ENCODE data around the gene CLASP1.

The CLASP1 gene

GRCh38 chr2:121596221-121597080 is 52.8 kb downstream of the CLASP1 start:
- peak; percentile 60 for DNase-seq (ENCODE audit: low read depth)
- peak; percentile 53 for TF ChIP-seq CTCF (conservative IDR thresholded peaks at IDR 0.05; ENCODE audit: control insufficient read depth, insufficient read depth, low read depth, low read length)
- H3K4me3 ChIP-seq (ENCODE audit: control insufficient read depth, low read depth, low read length) = no peak overlapping the region

- no peak for TF ChIP-seq CTCF (conservative IDR thresholded peaks at IDR 0.05; ENCODE audit: control insufficient read depth, insufficient read depth, low read depth, low read length)
- DNase-seq (ENCODE audit: low read depth) = no peak
- no peak overlapping the region for H3K4me3 ChIP-seq (ENCODE audit: control insufficient read depth, low read depth, low read length)
These were observed 54.0 kb downstream of the CLASP1 start for GRCh38 chr2:121595012-121595891.

GRCh38 chr2:121591199-121591598 is 58.1 kb downstream of the CLASP1 start:
- TF ChIP-seq CTCF (conservative IDR thresholded peaks at IDR 0.05; ENCODE audit: control insufficient read depth, insufficient read depth, low read depth, low read length) = no peak
- H3K4me3 ChIP-seq (ENCODE audit: control insufficient read depth, low read depth, low read length) = no peak overlapping the region

GRCh38 chr2:121588357-121588756 is 60.9 kb downstream of the CLASP1 start:
- no peak for TF ChIP-seq CTCF (conservative IDR thresholded peaks at IDR 0.05; ENCODE audit: control insufficient read depth, insufficient read depth, low read depth, low read length)
- DNase-seq (ENCODE audit: low read depth) = no peak

More at GRCh38 chr2:121591199-121591598, 58.1 kb downstream of the CLASP1 start:
- no peak for DNase-seq (ENCODE audit: low read depth)

DNA sequence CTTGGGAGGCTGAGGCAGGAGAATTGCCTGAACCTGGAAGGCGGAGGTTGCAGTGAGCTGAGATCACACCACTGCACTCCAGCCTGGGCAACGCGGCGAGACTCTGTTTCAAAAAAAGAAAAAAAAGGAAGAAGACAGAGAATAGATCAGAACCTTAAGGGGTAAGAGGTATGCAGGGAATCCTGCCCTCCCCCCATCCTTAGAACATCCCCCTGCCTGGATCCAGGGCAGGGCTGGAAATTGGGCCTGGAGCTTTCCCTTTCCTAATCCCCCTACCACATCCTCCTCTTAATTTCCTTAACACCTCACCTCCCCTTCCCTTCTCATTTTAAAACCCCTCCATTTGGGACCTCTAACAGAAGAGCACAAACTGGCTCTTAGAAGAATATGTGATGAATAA is 62.1 kb downstream of the CLASP1 start:
- TF ChIP-seq CTCF (conservative IDR thresholded peaks at IDR 0.05; ENCODE audit: control insufficient read depth, insufficient read depth, low read depth, low read length) = no peak
- DNase-seq (ENCODE audit: low read depth) = no peak
- H3K4me3 ChIP-seq (ENCODE audit: control insufficient read depth, low read depth, low read length) = no peak overlapping the region

More at GRCh38 chr2:121588357-121588756, 60.9 kb downstream of the CLASP1 start:
- H3K4me3 ChIP-seq (ENCODE audit: control insufficient read depth, low read depth, low read length) = no peak overlapping the region

- no peak overlapping the region for H3K4me3 ChIP-seq (ENCODE audit: control insufficient read depth, low read depth, low read length)
- DNase-seq (ENCODE audit: low read depth) = no peak
- no peak for TF ChIP-seq CTCF (conservative IDR thresholded peaks at IDR 0.05; ENCODE audit: control insufficient read depth, insufficient read depth, low read depth, low read length)
These were observed 64.5 kb downstream of the CLASP1 start for GRCh38 chr2:121584741-121585140.

All from fibroblast of mammary gland (primary cell).